Fibroblast of the aortic adventitia (primary cell): ENCODE measurements around the gene OR5K4. TPM values are rescaled to one million over a fixed set of nuclear protein-coding genes. Genes with fewer than 3 reads are reported as not detected.
"Not testable (repeated sequence)": the region's sequence is repeated elsewhere in the genome, so short reads cannot be mapped to it uniquely, and the experiment has no call there.

ENCODE experiments used
- DNase-seq: peaks from one replicate; pipeline ENCODE4 v3.0.0-alpha.2; 2010; ENCODE audit warnings: low read depth
- H3K4me3 ChIP-seq: 2 replicates; pipeline ENCODE4 v1.5.1; 2011; ENCODE audit warnings: low read depth, mild to moderate bottlenecking, control low read depth, low read length, moderate library complexity
- CTCF ChIP-seq: IDR thresholded peaks from 2 replicates; pipeline ENCODE4 v1.5.1; 2011; ENCODE audit warnings: mild to moderate bottlenecking, low read length, control low read depth, inconsistent platforms; ENCODE audit not compliant: insufficient read depth
- total RNA-seq: library from RNA; depleted of rRNA; stranded (reverse); fragments of >200 nt; gene quantifications from 2 replicates; pipeline ENCODE4 v1.2.3, GENCODE V29; 2012; ENCODE audit warnings: low replicate concordance

Gene OR5K4
- total RNA-seq, 1 donor: not detected

GRCh38 chr3:98390366-98390765, 36.7 kb downstream of the OR5K4 start, which contains the start of gene OR5K3:
OR5K3 (plus strand) TSS chr3:98390666; CDS start chr3:98390666, 0 bp downstream.
- TF ChIP-seq CTCF: no peak

GRCh38 chr3:98395101-98395500, 41.4 kb downstream of the OR5K4 start:
- TF ChIP-seq CTCF: no peak
- DNase-seq: no peak
- no peak overlapping the region for H3K4me3 ChIP-seq

More at GRCh38 chr3:98390366-98390765, 36.7 kb downstream of the OR5K4 start, which contains the start of gene OR5K3:
- H3K4me3 ChIP-seq: no peak within 1 kb of the TSS
- no peak for DNase-seq

GRCh38 chr3:98396482-98396881, 42.8 kb downstream of the OR5K4 start:
- not testable (repeated sequence) for DNase-seq

GRCh38 chr3:98398513-98398912, 44.9 kb downstream of the OR5K4 start:
- TF ChIP-seq CTCF: no peak
- no peak for DNase-seq
- H3K4me3 ChIP-seq: no peak overlapping the region

More at GRCh38 chr3:98396482-98396881, 42.8 kb downstream of the OR5K4 start:
- H3K4me3 ChIP-seq: not testable (repeated sequence)

GRCh38 chr3:98402507-98402906, 48.9 kb downstream of the OR5K4 start:
- no peak for DNase-seq
- H3K4me3 ChIP-seq: no peak overlapping the region
- no peak for TF ChIP-seq CTCF

GRCh38 chr3:98404010-98404409, 50.4 kb downstream of the OR5K4 start:
- no peak overlapping the region for H3K4me3 ChIP-seq
- TF ChIP-seq CTCF: no peak
- DNase-seq: no peak

Other genes starting within 250 kb of the OR5K4 start
- gene OR5H1, start 223.1 kb upstream of the OR5K4 start, total RNA-seq: not detected in 2 replicates
- not detected in 2 replicates for gene OR5H14, start 206.4 kb upstream of the OR5K4 start, total RNA-seq
- not detected in 2 replicates for gene OR5H15, start 187.2 kb upstream of the OR5K4 start, total RNA-seq
- gene OR5H6, start 89.6 kb upstream of the OR5K4 start, total RNA-seq: not detected in 2 replicates
- gene OR5H2, start 71.3 kb upstream of the OR5K4 start, total RNA-seq: not detected in 2 replicates
- not detected in 2 replicates for gene OR5K3, start 36.8 kb downstream of the OR5K4 start, total RNA-seq
- 0.57 TPM in 1 of 2 replicates, not detected in the other for gene OR5K1, start 109.3 kb downstream of the OR5K4 start, total RNA-seq
- gene OR5K2, start 143.8 kb downstream of the OR5K4 start, total RNA-seq: not detected in 2 replicates
- gene CLDND1, start 169.0 kb downstream of the OR5K4 start, total RNA-seq: 65.2 and 88.0 TPM in 2 replicates
- gene GPR15, start 178.1 kb downstream of the OR5K4 start, total RNA-seq: not detected in 2 replicates
- gene CPOX, start 239.8 kb downstream of the OR5K4 start, total RNA-seq: 22.6 and 57.5 TPM in 2 replicates